Chondrocyte (in vitro differentiated cells): ENCODE data around the gene UBQLN4. TPM values are rescaled to one million over a fixed set of nuclear protein-coding genes. Genes with fewer than 3 reads are reported as not detected.

Source experiments
- DNase-seq: peaks from one replicate; pipeline ENCODE4 v3.0.0; 2021; ENCODE audit warnings: mixed read lengths, low spot score
- H3K27ac Mint-ChIP-seq: one replicate; pipeline ENCODE4 v1.8.0; 2021; ENCODE audit warnings: mild to moderate bottlenecking, moderate library complexity, mixed read lengths; ENCODE audit not compliant: unreplicated experiment
- H3K27me3 Mint-ChIP-seq: 2 replicates; pipeline ENCODE4 v1.8.0; 2021; ENCODE audit warnings: low read depth, mixed read lengths
- H3K36me3 Mint-ChIP-seq: 2 replicates; pipeline ENCODE4 v1.8.0; 2021; ENCODE audit warnings: low read depth, mixed read lengths
- H3K4me1 Mint-ChIP-seq: 2 replicates; pipeline ENCODE4 v1.8.0; 2021; ENCODE audit warnings: low read depth, mild to moderate bottlenecking, mixed read lengths
- H3K4me3 Mint-ChIP-seq: one replicate; pipeline ENCODE4 v1.8.0; 2021; ENCODE audit warnings: mild to moderate bottlenecking, moderate library complexity, mixed read lengths; ENCODE audit not compliant: unreplicated experiment
- H3K9me3 Mint-ChIP-seq: 2 replicates; pipeline ENCODE4 v1.8.0; 2021; ENCODE audit warnings: low read depth, mixed read lengths
- CTCF ChIP-seq: fragments of 200-600 bp; sonication (generic); IDR thresholded peaks from 2 replicates; pipeline ENCODE4 v1.5.0; 2021; ENCODE audit warnings: antibody characterized with exemption, mild to moderate bottlenecking, moderate library complexity
- total RNA-seq: library from RNA; stranded (reverse); gene quantifications from 3 replicates; pipeline ENCODE4 v1.2.1, GENCODE V29; 2021

UBQLN4 gene
- total RNA-seq, 1 donor from 2014 or later = 30.2 TPM

GRCh38 chr1:156083800-156084790 lies 30.5 kb upstream of the UBQLN4 start:
- H3K27me3 Mint-ChIP-seq = no peaks in the 10 kb centered on the region
- peak overlapping the region; percentile 95 for H3K4me3 Mint-ChIP-seq
- no peak for TF ChIP-seq CTCF
- peaks cover 62% of the 10 kb centered on the region for H3K4me1 Mint-ChIP-seq
- DNase-seq = no peak
- peak overlapping the region; percentile 81 for H3K27ac Mint-ChIP-seq
- H3K9me3 Mint-ChIP-seq = no peaks in the 10 kb centered on the region
- H3K36me3 Mint-ChIP-seq = no peaks in the 10 kb centered on the region

DNA sequence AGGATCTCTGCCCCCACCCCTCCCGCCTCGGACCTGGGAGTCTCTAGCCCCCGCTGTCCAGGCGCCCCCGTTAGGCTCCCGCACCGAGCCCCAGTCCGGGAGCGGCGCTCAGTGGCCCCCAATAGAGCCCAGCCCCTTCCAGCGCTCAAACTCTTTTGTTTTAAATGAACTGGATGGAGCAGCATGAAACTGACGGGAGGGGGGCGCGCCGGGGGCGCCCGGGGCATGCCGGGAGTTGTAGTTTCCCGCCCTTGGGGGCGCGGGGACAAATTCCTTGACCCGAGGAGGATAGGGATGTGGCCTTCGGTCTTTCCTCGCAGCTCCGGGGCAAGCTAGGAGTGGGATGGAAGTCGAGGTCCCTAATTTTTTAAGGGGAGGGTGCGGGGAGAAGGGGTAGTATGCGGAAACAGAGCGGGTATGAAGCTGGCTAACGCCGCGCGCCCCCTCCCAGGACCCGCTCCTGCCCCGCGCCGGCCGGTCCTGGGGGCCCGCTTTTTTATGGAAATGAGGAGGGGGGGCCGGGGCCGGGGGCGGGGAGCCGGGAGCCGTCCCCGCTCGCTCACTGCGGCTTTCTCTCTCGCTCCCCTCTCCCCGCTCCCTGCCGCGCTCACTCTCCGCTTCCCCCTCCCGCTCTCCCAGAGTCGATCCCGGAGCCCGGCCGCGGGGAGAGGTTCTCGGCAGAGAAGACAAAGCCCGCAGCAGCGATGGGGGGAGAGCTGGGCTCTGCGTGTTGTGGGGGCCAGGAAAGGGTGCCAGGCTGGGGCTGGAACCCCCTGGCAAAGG lies 28.9 kb upstream of the UBQLN4 start, which contains the start of gene MEX3A:
Gene MEX3A (minus strand): TSS at position 157 of the 783 bp plus-strand sequence. CDS start 467 bp downstream, outside the sequence.
- Mint-ChIP-seq H3K4me1 (peaks cover 76% of the 10 kb centered on the region), H3K27me3 (no peaks in the 10 kb centered on the region), H3K9me3 (no peaks in the 10 kb centered on the region), H3K36me3 (no peaks in the 10 kb centered on the region), H3K4me3 (peak within 1 kb of the TSS; percentile 95), H3K27ac (peak within 1 kb of the TSS; percentile 87)
- DNase-seq = no peak
- no peak for TF ChIP-seq CTCF

DNA sequence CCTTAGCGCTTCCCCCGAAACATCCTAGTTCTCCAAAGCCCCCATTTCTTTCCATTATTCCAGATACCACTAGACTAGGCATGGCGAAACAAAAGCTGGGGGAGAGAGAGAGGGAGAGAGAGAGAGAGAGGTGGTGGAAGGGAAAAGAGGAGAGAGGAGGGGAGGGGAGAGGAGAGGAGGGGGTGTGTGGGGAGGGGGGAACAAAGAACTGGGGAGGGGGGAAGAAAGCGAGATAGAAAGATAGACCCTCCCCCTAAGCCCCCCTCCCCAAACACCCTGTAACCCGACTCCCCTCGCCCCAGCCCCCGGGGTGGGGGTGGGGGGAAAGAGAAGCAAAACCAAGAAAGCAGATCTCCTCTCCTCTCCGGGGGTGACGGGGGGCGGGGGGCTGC lies 28.3 kb upstream of the UBQLN4 start:
- Mint-ChIP-seq H3K9me3 (no peaks in the 10 kb centered on the region), H3K4me3 (peak overlapping the region; percentile 95), H3K27me3 (no peaks in the 10 kb centered on the region), H3K36me3 (peaks cover 2% of the 10 kb centered on the region), H3K27ac (no peak overlapping the region), H3K4me1 (peaks cover 75% of the 10 kb centered on the region)
- TF ChIP-seq CTCF = no peak
- DNase-seq = no peak

- TF ChIP-seq CTCF = no peak
- Mint-ChIP-seq H3K36me3 (peaks cover 2% of the 10 kb centered on the region), H3K4me1 (peaks cover 75% of the 10 kb centered on the region), H3K27me3 (no peaks in the 10 kb centered on the region), H3K4me3 (peak overlapping the region; percentile 95), H3K27ac (peak overlapping the region; percentile 77), H3K9me3 (no peaks in the 10 kb centered on the region)
- no peak for DNase-seq
These were observed 27.8 kb upstream of the UBQLN4 start for GRCh38 chr1:156081180-156081916.
